Esophagus (tissue), 2 donors: ENCODE results near the gene OR51D1. TPM values are rescaled to one million over a fixed set of nuclear protein-coding genes. Genes with fewer than 3 reads are reported as not detected.

ENCODE experiments used
- H3K27ac ChIP-seq, 2 donors: one replicate each; pipeline ENCODE4 v1.5.1; 2013; ENCODE audit warnings: low read depth in 2 of 2, mild to moderate bottlenecking in 2 of 2, inconsistent platforms in 1 of 2, low read length in 1 of 2, moderate library complexity in 1 of 2
- H3K27me3 ChIP-seq, 2 donors: one replicate each; pipeline ENCODE4 v1.6.1; 2013; ENCODE audit warnings: low read length in 2 of 2, control low read depth in 1 of 2, mild to moderate bottlenecking in 1 of 2; ENCODE audit not compliant: insufficient read depth in 2 of 2, control insufficient read depth in 1 of 2
- H3K36me3 ChIP-seq, 2 donors: one replicate each; pipeline ENCODE4 v1.6.1; 2013; ENCODE audit warnings: low read length in 1 of 2; ENCODE audit not compliant: control insufficient read depth in 2 of 2, insufficient read depth in 2 of 2
- H3K4me1 ChIP-seq, 2 donors: one replicate each; pipeline ENCODE4 v1.6.1; 2013; ENCODE audit warnings: low read length in 1 of 2; ENCODE audit not compliant: control insufficient read depth in 2 of 2, insufficient read depth in 2 of 2
- H3K4me3 ChIP-seq, 2 donors: one replicate each; pipeline ENCODE4 v1.5.1; 2013; ENCODE audit warnings: low read length in 2 of 2, mild to moderate bottlenecking in 2 of 2, low read depth in 1 of 2, moderate library complexity in 1 of 2
- H3K9me3 ChIP-seq, 2 donors: one replicate each; pipeline ENCODE4 v1.6.1; 2013; ENCODE audit warnings: mild to moderate bottlenecking in 2 of 2, low read depth in 1 of 2, low read length in 1 of 2, moderate library complexity in 1 of 2; ENCODE audit not compliant: control insufficient read depth in 2 of 2, insufficient read depth in 1 of 2
- WGBS, 2 donors: extraction: QIAGEN DNeasy Blood & Tissue Kit; methylation state at CpG; one replicate each; pipeline ENCODE4 v1.1.7; 2013; 5-methylcytosine and 5-hydroxymethylcytosine counted together
- polyA plus RNA-seq, 2 donors: library from polyadenylated mRNA; stranded (reverse); fragments of 200-250 nt; gene quantifications; one replicate each; pipeline ENCODE4 v1.2.3, GENCODE V29; 2013
- donor health status: healthy with polysubstance abuse.
- donor health status: Bipolar disorder and iron deficiency.

OR51D1 gene
- polyA plus RNA-seq, 2 donors: not detected

DNA sequence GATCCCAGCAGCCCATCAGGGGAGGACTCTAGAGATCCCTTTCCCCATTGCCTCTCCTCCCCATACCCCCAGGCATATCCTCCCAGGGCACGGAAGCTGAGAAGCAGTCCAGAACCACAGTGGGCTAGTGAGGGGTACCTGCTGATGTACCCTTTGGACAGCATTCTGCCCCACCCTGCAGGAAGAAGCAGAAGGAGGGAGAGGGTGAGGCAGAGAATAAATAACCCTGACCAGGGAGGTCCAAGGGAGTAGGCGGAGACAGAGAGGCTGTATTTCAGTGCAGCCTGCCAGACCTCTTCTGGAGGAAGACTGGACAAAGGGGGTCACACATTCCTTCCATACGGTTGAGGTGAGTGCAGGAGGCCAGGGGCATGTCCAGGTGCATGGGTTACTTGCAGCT, 6.4 kb downstream of the OR51D1 start, which contains the start of gene OR51E1:
TSS of gene OR51E1 (plus strand) at position 301 of the 400 bp plus-strand sequence. CDS start 8,545 bp downstream, outside the sequence.
- 74 to 78% methylated on average over 3 of the region's 3 CpGs for WGBS, 2 donors
- Histone ChIP-seq H3K4me1 (no peaks in the 10 kb centered on the region), H3K9me3 (no peaks in the 10 kb centered on the region), H3K27ac (no peak within 1 kb of the TSS), H3K36me3 (no peaks in the 10 kb centered on the region), H3K4me3 (no peak within 1 kb of the TSS), H3K27me3 (no peaks in the 10 kb centered on the region)

DNA sequence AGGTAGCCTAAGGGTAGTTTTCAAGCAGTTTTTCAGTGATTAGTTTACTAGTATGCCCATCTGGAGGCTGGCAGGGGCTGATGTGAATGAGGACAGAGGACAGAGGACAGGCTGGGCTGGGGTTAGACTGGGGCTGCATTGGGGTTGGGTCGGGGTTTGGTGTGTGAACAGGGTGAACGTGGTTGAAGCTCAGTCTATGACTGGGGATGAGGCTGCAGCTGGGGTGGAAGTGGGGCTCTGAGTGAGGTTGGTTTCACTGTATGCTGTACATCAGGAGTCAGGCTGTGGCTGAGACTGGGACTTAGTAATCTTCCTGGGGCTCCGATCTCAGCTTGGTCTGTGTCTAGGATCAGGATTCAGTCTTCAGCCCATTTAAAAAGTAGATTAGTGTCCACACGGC, 7.0 kb downstream of the OR51D1 start:
- H3K27ac ChIP-seq: no peak overlapping the region
- no peak overlapping the region for H3K4me3 ChIP-seq
- H3K27me3 ChIP-seq: no peaks in the 10 kb centered on the region
- no peaks in the 10 kb centered on the region for H3K4me1 ChIP-seq
- no peaks in the 10 kb centered on the region for H3K9me3 ChIP-seq
- WGBS, 2 donors: 68% methylated on average over 4 of the region's 4 CpGs
- no peaks in the 10 kb centered on the region for H3K36me3 ChIP-seq

DNA sequence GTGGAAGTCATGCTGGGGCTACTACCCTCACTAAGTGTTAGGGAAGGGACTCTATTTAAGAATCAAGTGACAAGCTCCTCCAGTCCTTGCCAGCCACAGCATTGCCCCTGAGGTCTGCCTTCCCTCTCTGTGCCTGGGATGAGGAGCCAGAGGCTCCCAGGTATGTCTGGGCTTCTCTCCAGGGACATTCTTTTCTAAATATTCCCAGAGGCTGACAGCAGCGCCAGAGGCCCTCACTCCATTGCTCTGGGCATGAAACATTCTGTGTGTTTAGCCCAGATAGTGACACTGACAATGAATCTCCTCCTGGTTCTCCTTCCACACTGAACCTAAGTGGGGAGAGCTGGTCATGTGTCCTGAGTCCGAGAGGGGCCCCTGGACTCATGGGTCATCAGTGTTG, 8.7 kb downstream of the OR51D1 start:
- no peaks in the 10 kb centered on the region for H3K27me3 ChIP-seq
- no peaks in the 10 kb centered on the region for H3K36me3 ChIP-seq
- no peak overlapping the region for H3K4me3 ChIP-seq
- WGBS, 2 donors: 62 to 67% methylated on average over 2 of the region's 2 CpGs
- H3K9me3 ChIP-seq: no peaks in the 10 kb centered on the region
- no peaks in the 10 kb centered on the region for H3K4me1 ChIP-seq
- no peak overlapping the region for H3K27ac ChIP-seq

DNA sequence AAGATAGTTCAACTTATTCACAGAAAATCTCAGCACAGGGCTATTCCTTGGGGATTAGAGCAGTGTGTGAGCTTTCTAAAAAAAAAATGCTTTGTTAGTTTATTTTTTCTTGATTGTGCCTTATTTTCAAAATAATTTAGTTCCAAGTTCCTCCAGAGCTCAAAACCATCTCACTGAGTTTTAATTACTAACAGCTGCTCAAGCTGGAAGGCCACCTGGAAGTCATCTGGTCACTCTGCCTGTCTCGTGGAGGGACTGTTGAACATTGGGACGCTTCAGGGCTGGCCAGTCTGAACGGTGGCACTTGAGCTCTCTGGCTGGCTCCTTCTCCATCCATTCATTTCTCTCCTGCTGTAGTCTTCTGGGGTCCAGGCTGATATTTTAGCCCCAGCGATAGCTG, 10.5 kb downstream of the OR51D1 start:
- Histone ChIP-seq H3K36me3 (no peaks in the 10 kb centered on the region), H3K27ac (no peak overlapping the region), H3K9me3 (peaks cover 0 to 2% of the 10 kb centered on the region in 2 donors), H3K4me3 (no peak overlapping the region), H3K4me1 (no peaks in the 10 kb centered on the region), H3K27me3 (no peaks in the 10 kb centered on the region)
- WGBS, 2 donors: 68 to 69% methylated on average over 4 of the region's 4 CpGs

DNA sequence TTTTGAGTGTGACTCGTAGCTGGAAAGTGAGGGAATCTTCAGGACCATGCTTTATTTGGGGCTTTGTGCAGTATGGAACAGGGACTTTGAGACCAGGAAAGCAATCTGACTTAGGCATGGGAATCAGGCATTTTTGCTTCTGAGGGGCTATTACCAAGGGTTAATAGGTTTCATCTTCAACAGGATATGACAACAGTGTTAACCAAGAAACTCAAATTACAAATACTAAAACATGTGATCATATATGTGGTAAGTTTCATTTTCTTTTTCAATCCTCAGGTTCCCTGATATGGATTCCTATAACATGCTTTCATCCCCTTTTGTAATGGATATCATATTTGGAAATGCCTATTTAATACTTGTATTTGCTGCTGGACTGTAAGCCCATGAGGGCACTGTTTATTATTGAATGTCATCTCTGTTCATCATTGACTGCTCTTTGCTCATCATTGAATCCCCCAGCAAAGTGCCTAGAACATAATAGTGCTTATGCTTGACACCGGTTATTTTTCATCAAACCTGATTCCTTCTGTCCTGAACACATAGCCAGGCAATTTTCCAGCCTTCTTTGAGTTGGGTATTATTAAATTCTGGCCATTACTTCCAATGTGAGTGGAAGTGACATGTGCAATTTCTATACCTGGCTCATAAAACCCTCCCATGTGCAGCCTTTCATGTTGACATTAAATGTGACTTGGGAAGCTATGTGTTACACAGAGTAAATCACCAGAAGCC, 17.5 kb downstream of the OR51D1 start:
- H3K4me1 ChIP-seq: no peaks in the 10 kb centered on the region

DNA sequence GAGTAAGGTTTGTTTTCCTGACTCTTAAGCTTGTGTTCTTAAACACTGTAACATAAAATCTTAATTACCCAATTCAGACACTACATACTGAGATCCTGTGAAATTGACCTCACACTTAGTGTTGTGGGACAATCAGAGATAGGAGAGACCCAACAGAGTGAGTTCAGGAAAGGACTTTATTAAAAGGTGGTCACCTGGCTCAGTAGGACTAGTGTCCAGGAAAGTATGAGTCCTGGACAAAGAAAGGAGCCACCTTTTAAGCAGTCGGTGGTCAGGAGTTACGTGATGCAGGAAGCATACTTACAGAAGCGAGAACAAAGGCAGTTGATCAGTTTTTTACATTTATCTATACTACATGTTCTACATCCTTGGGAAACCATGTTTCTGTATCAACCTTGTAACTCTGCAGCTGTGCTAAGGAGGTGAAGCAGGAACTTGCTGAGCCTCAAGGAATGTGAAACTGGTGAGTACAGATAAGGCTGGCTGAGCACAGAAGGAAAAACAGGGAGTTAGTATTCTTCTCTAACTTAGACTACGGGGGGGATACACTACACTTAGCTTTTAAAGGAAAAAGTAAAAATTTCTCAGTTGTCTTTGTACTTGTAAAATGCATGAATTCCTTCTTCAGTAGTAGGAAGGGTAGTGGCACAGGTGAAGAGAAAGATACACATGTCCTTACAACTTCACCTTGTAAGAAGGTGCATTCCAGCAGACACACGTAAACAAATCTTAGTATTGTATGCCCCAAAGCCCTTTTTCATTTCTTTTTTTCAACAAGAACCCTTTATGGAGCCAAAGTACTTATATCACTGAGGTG, 21.6 kb downstream of the OR51D1 start:
- no peak overlapping the region for H3K4me3 ChIP-seq
- H3K27me3 ChIP-seq: no peaks in the 10 kb centered on the region
- H3K27ac ChIP-seq: no peak overlapping the region
- H3K9me3 ChIP-seq: peaks cover 0 to 6% of the 10 kb centered on the region in 2 donors
- no peaks in the 10 kb centered on the region for H3K36me3 ChIP-seq
- 64 to 67% methylated on average over 5 of the region's 5 CpGs for WGBS, 2 donors
- H3K4me1 ChIP-seq: no peaks in the 10 kb centered on the region

More for the DNA sequence above, 17.5 kb downstream of the OR51D1 start:
- Histone ChIP-seq H3K27ac (no peak overlapping the region), H3K9me3 (peaks cover 0 to 2% of the 10 kb centered on the region in 2 donors), H3K36me3 (no peaks in the 10 kb centered on the region), H3K27me3 (no peaks in the 10 kb centered on the region), H3K4me3 (no peak overlapping the region)
- WGBS, 2 donors: 68 to 78% methylated on average over 2 of the region's 2 CpGs

DNA sequence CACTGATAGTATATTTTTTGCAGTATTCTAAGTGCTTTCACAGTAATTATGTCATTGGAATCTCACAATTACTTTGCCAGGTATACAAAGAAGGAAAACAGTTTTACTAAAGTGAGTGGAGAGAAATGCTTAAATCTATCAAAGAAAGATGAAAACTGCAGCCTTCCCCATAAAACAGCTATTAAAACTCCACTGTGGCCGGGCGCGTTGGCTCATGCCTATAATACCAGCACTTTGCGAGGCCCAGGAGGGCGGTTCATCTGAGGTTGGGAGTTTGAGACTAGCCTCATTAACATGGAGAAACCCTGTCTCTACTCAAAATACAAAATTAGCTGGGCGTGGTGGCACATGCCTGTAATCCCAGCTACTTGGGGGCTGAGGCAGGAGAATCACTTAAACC, 25.6 kb downstream of the OR51D1 start:
- WGBS, 2 donors: 84 to 90% methylated on average over 6 of the region's 6 CpGs
- Histone ChIP-seq H3K27ac (no peak overlapping the region), H3K9me3 (peaks cover 0 to 6% of the 10 kb centered on the region in 2 donors), H3K4me1 (no peaks in the 10 kb centered on the region), H3K27me3 (no peaks in the 10 kb centered on the region), H3K36me3 (no peaks in the 10 kb centered on the region), H3K4me3 (no peak overlapping the region)

DNA sequence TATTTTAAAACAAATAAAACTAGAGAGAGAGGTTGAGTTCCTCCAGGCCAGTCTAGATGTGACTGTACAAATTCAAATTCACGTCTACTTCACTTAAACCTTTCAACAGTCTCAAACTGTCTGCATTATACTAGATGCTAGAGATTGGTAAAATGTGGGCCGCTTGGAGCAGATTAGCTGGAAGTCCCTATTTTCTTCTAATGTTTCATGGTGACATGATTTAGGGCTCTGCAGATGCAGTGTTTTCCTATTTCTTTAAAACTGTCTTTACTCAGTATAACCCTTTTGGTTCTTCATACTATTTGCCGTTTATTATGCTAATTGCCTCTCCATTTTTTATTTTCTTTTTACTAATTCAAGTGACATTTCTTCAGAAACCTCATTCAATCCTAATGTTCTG, 26.9 kb downstream of the OR51D1 start:
- H3K27ac ChIP-seq: no peak overlapping the region
- 88% methylated on average over 3 of the region's 3 CpGs for WGBS, 2 donors
- no peaks in the 10 kb centered on the region for H3K27me3 ChIP-seq

DNA sequence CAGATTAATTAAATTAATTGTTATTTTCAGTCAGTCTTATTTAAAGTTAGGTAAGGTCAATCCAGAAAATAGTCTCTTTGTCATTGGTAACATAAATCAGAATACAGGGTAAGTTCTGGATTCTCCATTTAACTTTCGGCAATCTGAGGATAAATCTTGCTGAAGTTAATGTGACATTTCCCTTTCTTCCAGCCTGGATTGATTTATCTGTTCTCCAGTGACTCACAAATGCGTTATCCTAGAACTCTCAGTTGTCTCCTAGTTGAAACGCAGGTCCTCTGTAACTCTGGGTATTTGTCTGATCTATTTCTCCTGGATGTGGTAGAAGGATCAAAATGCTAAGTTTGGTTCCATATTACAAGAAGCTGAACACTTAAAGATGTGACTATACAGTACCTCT, 27.5 kb downstream of the OR51D1 start:
- H3K27me3 ChIP-seq: no peaks in the 10 kb centered on the region
- 57 to 65% methylated on average over 3 of the region's 3 CpGs for WGBS, 2 donors
- no peaks in the 10 kb centered on the region for H3K4me1 ChIP-seq
- H3K4me3 ChIP-seq: no peak overlapping the region
- H3K36me3 ChIP-seq: no peaks in the 10 kb centered on the region
- no peak overlapping the region for H3K27ac ChIP-seq
- peaks cover 0 to 6% of the 10 kb centered on the region in 2 donors for H3K9me3 ChIP-seq

More for the DNA sequence above, 26.9 kb downstream of the OR51D1 start:
- no peak overlapping the region for H3K4me3 ChIP-seq
- H3K4me1 ChIP-seq: no peaks in the 10 kb centered on the region
- no peaks in the 10 kb centered on the region for H3K36me3 ChIP-seq
- peaks cover 0 to 6% of the 10 kb centered on the region in 2 donors for H3K9me3 ChIP-seq
